Measurements from ENCODE around the gene GAB2.

DNA sequence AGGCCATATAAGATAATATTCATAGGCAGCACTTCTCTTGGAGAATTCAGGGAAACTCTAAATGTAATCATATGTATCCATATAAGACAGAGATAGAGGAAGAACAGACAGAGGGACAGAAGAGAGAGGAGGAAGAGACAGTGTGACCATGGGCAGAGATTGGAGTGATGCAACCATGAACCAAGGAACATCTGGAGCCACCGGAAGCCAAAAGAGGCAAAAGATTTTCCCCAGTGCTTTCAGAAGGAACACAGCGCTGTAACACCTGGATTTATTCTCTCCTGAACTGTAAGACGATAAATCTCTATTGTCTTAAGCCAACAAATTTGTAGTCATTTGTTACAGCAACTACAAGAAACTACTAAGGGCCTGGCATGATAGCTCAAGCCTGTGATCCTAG lies 57.7 kb downstream of the GAB2 start:
- TF ChIP-seq, protein P1, sequence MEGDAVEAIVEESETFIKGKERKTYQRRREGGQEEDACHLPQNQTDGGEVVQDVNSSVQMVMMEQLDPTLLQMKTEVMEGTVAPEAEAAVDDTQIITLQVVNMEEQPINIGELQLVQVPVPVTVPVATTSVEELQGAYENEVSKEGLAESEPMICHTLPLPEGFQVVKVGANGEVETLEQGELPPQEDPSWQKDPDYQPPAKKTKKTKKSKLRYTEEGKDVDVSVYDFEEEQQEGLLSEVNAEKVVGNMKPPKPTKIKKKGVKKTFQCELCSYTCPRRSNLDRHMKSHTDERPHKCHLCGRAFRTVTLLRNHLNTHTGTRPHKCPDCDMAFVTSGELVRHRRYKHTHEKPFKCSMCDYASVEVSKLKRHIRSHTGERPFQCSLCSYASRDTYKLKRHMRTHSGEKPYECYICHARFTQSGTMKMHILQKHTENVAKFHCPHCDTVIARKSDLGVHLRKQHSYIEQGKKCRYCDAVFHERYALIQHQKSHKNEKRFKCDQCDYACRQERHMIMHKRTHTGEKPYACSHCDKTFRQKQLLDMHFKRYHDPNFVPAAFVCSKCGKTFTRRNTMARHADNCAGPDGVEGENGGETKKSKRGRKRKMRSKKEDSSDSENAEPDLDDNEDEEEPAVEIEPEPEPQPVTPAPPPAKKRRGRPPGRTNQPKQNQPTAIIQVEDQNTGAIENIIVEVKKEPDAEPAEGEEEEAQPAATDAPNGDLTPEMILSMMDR (conservative IDR thresholded peaks at IDR 0.05; ENCODE audit: low read depth, low read length) = no peak
- TF ChIP-seq POLR2A (IDR thresholded peaks at IDR 0.05; ENCODE audit: low read depth, low read length) (no peak), CEBPB (IDR thresholded peaks at IDR 0.05; ENCODE audit: low read depth, low read length) (no peak), RAD21 (IDR thresholded peaks at IDR 0.05; ENCODE audit: low read length) (no peak), MXI1 (IDR thresholded peaks at IDR 0.05; ENCODE audit: borderline replicate concordance, low read depth, low read length) (no peak), RFX5 (IDR thresholded peaks at IDR 0.05; ENCODE audit: low read depth, low read length) (no peak), NFE2L2 (IDR thresholded peaks at IDR 0.05; ENCODE audit: low read depth, low read length) (no peak), MAFK (IDR thresholded peaks at IDR 0.05; ENCODE audit: low read depth, low read length) (no peak), CHD1 (IDR thresholded peaks at IDR 0.05; ENCODE audit: low read depth, low read length) (no peak), BHLHE40 (IDR thresholded peaks at IDR 0.05; ENCODE audit: low read depth, low read length) (no peak)
- TF ChIP-seq, protein P2, sequence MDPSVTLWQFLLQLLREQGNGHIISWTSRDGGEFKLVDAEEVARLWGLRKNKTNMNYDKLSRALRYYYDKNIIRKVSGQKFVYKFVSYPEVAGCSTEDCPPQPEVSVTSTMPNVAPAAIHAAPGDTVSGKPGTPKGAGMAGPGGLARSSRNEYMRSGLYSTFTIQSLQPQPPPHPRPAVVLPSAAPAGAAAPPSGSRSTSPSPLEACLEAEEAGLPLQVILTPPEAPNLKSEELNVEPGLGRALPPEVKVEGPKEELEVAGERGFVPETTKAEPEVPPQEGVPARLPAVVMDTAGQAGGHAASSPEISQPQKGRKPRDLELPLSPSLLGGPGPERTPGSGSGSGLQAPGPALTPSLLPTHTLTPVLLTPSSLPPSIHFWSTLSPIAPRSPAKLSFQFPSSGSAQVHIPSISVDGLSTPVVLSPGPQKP (IDR thresholded peaks at IDR 0.05; ENCODE audit: borderline replicate concordance, low read depth, low read length) = no peak

All from IMR-90 (cell line).